ENCODE data around the gene GARS1.

GARS1 gene

DNA sequence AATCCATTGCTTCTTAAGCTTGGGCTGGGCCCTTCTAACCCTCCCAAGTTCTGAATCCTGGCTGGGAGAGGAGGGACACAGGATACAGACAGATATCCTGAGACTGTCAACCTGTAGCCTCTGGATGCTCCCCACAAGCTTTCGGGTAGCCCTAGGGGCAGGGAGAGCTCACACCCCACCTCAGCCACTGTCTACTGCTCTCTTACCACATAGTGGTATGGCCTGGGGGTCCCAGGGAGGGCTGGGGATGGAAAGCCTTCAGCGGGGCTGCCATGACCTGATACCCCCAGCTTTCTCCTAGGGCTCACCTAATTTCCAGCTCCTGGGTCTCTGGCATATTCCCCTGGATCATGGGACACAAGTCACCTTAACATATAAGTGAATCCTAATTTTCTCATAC lies 62.5 kb downstream of the GARS1 start:
- DNase-seq, result no peak

DNA sequence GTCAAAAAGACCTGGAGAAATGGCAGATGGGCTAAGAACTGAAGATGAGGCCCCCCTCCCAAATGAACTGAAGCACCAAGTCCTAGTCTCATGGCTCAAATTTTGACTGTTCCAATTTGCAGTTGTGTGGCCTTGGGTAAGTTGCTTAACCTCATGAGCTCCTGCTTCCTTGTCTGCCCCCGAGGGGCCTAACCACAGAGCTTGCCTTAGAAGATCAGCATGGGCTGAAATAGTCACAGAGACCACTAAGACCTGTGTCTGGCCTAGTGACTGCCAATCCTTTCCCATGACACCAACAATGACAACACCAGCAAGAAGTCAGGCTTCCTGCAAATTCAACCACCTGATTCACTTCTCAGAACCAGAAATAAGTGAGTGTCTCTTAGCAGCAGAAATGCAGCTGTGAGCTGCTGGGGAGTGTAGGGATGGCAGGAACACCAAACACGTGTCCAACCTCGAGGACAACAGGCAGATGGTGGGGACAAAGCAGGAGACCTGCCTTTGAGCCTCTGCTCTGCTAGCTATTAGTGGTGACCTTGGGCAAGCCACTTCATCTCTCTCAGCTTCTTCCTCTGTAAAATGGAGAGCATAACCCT lies 63.9 kb downstream of the GARS1 start:
- no peak for DNase-seq

DNA sequence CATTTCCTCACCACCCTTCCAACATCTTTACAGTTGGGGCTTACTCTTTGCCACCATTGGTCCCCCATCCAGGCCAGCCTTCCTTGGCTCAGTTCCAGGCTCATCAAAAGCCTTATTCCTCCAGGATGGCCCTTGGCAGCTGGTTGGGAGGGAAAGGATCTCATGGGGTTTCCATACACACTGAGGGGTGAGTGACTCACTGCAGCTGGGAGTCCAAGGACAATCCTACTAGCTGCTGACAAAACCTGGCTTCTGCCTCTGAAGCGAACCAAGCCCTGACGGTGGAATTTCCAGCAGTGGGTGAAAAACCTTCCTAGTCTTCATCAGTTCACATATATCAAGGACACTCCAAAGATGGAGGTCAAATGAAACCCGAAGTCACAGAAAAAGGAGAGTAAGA lies 64.6 kb downstream of the GARS1 start:
- DNase-seq, result no peak

DNA sequence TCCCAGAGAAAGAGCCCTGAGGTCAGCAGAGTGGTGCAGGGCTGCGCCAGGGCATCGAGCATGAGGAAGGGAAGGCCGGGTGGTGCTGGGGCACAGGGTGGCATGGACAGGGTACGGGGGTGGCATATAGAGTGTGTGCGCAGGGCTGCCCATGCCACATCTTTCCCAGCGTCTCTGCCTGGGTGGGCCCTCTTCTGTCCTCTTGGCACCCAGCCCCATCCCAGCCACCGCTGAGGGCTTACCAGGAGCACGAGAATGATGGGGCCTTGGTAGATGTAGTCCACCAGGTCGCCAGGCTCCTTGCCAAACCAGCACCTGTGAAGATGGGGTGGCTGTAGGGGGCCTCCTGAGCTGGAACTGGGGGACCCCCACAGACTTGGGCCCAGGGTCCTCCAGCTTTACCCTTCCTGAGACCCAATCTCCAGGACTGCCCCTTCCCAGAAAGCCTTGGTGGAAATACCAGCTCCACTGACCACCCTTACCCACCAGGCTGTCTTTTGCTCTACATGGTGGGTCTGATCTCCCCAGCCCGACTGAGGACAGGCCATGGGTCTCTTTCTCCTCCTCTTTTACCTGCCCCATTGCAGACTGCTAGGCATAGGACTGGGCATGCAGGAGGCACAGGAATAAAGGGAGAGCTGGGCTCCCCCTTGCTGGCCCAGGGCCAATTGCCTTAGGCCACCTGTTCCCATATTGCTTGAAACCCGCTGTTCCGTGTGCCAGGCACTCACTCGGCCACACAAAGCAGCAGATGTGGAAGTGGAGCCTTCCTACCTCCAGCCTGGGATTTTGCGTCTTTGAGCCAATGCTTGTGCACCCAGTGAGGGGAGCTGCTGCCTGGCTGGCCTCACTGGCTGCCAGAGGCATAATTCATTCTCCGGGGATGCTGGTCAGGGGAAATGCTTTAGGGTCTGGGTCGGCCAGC lies 65.9 kb downstream of the GARS1 start:
- DNase-seq, result no peak

DNA sequence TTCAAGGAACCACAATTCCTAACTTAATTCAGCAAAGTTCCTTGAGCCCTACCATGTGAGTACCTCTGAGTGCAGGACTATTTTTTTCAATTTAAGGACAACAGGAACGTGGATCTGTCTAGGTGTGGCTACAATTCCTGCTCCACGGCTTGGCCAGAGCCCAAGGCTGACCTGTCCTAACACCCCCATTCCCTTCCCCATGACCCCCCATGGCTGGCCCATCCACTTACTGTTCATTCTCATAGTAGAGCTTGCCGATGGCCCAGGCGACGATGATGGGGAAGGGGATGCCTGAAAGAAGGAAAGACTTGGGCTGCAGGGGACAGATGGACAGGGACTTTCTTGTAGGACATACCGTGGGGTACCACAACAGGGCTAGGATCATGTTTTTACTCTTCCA lies 67.2 kb downstream of the GARS1 start:
- no peak for DNase-seq

DNA sequence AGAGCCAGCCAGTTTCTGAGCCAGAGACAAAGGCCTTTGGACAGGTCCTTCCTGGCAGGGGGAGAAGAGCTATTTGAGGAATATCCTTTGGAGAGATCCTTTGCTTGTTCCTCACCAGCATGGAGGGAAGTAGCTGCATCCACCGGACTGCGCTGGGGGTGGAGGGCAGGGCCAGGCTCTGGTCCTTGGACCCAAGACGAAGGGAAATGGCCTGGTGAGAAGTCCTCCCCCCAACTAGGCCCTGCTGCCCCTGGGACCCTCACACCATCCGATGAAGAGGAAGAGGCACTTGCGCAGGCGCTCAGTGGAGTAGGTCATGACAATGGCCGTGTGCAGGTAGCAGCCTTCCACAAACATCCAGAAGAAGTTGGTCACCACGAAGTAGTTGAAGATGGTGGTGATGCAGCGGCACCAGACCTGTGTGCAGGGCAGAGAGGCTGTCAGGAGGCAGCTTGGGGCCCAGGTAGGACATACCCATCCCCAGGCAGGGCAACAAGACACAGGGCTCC lies 67.8 kb downstream of the GARS1 start:
- DNase-seq, result no peak

DNA sequence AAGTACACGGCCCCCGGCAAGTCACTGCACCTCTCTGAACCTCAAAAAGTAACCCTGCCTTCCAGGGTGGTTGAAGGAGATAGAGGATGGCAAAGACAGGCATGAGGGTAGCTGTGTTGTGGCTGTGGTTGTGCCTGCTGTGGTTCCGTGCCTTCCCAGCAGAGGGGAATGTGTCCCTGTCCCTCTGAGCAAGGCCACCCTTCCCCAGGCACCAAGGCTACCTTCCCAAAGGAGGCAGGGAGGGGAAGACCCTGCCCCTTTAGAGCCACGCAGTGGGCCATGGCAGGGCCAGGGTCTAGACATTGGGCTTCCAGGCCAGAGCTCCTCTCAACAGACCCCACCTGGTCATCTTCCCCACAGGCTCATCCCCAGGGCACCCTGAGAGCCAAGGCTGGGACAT lies 68.7 kb downstream of the GARS1 start:
- no peak for DNase-seq

DNA sequence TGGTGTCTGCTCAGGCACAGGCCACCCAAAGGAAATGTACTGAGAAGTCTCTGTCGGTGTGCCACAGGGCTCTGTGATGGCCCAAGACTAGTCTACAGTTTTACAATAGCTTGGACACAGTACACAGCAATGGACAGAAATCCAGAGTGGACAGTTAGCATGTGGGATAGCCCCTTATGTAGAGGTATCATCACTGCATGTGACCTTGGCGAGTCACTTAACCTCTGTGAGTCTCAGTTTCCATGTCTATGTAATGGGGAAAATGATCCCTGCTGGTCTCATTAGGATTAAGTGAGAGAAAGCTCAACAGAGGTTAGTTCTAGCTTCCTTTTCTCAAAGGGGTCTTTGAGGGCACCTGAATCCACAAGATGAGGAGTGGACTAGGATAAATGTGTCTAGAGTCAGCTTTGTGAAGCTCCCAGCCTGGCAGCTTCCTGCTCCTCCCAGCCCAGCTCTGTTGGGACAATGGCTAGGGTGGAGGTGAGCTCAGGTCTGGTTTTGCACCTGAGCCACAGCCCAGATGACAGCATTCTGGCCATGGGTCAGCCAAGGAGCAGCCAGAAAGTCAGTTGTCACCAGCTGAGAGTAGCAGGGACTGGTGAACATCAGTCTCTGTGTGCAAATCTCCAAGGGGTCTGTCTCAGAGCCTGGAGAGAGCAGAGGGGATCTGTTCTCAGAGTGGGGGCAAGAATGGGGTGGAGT lies 69.7 kb downstream of the GARS1 start:
- DNase-seq, result no peak

DNA sequence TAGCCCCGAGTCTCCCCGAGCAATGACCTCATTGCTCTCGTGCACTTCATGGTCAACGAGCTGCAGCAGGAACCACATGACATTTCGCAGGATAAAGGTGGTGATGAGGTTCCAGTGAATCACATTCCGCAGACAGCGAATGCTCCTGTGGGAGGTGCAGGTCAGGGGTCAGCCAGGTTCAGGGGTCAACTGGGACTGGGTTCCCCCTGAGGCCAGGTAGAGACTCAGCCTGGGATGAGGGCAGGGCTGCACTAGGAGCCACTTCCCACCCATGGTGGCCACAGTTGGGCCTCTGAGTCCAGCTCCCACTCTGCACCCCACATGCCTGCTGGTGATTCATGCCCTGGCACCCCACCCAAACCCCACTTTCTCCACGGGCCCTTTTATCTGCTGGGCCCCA lies 70.4 kb downstream of the GARS1 start:
- DNase-seq, result no peak

DNA sequence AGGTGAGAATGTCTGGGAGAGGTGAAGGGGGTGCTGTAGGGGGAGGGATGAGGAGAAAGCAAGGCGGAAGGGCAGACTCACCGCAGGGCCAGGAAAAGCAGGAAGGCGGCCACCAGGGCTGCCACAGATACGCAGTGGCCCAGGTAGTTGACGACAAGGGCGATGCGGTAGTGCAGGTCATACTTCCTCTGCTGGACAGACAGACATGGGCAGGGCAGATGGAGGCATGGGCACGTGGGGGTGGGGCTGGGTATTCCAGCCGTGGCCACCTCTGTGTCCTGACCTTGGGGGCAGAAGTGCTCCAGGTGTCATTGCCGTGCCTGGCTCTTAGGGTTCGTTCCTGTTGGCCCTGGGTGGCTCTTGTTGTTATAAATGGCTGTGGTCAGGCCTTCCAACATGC lies 70.8 kb downstream of the GARS1 start:
- no peak for DNase-seq

DNA sequence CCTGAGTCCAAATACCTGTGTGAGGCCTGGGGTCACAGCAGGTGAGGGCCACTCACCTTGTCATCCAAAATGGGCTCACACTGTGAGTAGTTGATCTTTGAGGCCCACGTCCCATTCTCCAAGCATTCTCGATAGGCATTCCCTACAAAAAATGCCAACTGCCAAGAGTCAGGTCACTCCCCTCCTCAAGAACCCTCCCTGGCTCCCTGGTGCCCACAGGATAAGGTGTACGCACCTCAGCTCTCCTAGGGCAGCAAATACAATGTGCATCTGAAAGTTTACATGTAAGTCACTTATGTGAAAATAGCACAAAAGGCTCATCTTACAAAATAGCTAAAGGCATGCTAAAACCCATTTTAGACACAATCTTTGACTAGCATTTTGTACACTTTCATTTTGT lies 72.5 kb downstream of the GARS1 start:
- DNase-seq, result no peak

DNA sequence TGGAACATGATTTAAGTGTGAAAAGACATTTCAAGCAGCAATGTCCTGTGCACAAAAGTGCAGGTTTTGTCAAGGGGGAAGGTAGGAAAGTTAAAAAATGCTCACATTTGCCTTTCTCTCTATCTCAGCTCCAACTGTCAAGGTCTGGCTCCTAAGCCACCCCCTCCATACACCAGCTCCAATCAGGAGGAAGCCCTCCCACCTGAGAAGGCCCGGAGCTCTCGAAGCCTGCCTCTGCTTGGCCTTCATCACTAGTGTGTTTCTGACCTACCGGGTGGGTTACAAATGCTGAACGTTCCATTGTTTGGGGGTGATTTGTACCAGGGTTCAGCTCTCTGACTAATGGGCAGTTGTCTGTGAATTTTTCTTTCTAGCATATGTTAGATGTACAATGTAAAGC lies 73.4 kb downstream of the GARS1 start:
- DNase-seq, result no peak

DNA sequence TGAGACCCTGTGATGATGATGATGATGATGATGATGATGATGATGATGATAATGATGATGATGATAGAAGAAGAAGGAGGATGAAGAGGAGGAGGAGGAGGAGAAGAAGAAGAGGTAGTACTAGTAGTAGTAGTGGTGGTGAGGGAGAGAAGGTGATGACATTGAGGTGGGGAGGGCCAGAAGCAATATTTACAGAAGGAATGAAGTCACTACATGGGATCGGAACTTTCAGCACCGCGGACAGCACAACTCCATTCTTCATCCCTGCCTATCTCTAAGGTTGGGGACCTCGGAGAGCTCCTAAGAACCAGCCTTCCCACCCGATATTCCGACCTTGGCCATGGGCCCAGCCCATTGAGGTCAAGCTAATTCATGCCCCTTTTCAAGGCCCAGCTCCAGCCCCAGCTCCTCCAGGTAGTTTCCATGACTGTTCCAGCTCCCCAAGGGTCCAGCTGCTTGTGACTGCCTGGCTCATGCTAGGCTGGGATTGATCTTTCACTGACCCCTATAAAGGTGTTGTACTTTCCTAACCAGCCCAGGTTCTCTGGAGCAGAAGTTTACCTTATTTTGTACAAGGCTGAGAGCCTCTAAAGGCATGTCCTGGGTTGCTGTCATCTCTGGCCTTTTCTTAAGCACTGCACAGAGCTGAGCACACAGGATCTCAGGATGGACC lies 77.3 kb downstream of the GARS1 start:
- no peak for DNase-seq

DNA sequence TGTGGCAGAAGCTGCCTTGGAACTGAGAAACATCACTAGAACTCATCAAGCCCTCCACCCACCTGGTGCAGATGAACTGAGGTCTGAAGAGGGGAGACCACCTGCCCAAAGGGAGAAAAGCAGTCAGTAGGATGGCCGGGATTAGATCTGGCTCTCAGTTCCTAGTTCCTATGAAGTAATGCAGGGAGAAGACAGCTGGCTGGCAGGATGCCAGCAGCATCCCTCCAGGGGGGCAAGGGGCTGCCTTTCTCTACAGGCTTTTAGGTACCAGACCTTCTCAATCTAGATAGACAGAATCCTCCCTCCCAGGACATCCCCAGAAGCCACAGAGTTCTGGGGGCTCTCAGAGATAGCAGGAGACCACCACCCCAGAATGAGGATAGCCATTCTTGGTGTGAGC lies 79.7 kb downstream of the GARS1 start:
- no peak for DNase-seq

DNA sequence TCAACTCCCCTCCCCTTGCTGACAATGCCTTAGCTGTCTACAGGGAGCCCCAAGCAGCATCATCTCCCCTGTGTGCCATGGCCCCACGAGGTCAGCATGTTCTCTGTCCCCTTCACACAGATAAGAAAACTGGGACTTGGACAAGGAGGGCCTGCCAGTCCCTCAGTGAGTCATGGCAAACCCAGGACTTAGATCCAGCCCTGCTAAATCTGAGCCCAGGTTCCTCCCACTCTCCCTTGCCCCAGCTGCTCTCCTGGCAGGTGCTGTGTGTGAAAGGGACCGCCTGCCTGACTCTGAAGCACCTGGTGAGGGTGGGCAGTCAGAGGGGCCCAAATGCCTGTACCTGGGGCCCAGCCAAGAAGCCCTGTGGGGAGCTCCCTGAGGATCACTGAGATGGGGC lies 80.2 kb downstream of the GARS1 start:
- no peak for DNase-seq

DNA sequence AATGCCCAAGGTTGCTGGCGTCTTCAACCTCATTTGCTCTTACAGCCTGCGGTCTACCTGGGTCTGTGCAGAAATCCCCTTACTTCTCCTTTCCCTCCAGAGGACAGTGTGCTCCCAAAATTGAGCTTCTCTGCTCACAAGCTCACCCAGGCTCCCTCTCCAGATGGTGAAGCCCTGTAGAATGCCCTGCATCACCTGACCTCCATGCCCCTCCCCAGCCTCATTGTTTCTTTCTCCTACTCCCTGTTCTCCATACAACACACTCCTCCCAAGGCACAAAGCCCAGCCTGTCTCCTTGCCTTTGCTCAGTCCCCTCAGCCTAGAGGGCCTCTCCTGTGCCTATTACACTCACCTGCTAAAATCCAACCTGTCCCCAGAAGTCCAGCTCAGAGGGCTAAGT lies 84.1 kb downstream of the GARS1 start:
- no peak for DNase-seq

DNA sequence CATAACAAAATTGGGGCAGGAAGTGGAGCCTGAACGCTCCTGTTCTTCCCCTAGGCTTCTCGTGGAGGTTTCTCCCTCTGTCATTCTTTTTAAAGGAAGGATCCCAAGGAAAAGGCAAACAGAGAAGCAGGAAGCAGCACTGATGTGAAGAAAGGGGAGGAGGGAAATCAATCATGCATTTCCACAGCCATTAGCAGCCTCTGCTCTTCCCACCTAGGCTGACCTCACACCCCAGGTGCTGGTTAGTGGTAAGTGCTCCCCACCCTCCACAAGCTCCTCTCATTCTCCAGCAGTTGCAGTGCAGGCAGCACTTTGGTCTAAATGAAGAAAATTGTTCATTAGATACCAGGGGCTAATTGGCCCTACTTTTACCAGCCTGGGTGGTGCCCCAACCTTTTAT lies 85.0 kb downstream of the GARS1 start:
- DNase-seq, result no peak

DNA sequence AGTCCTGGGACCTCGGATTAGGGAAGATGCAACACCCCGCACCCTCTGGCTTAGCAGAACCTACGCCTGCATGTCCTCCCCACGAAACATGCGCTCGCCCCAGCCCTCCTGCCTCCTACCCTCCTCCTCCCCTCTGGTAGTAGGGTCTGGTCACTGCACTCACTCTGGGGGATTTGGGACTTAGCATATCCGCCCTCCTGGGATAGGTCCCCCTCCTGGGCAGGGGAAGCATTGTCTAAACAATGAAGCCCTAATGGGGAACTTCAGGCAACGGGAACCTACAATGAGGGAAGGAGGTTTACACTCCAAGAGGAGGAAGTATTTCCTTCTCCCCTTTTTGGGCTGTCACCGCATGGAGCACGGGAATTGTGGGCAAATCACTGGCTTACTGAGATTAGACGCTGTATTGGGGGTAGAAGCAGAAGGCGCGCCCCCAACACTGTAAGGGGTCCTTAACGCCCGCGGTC lies 86.7 kb downstream of the GARS1 start:
- DNase-seq, result no peak

DNA sequence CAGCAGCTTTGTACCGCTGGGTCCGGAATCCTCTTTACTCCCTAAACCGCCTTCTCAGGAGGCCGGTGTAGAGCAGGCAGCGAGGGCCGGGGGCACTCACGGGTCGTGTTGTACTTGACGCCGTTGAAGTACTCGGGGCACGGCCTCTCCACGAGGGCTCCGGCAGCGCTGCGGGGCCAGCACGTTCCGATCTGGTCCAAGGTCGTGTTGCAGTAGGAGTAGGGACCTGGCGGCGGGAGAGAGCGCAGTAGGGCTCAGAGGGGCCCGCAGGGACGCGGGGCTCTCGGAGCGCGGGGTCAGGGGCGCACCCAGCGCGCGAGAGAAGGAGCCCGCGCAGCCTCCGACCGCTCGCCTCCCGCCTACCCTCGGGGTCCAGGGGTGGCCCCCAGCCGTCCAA lies 87.1 kb downstream of the GARS1 start:
- DNase-seq, result no peak

DNA sequence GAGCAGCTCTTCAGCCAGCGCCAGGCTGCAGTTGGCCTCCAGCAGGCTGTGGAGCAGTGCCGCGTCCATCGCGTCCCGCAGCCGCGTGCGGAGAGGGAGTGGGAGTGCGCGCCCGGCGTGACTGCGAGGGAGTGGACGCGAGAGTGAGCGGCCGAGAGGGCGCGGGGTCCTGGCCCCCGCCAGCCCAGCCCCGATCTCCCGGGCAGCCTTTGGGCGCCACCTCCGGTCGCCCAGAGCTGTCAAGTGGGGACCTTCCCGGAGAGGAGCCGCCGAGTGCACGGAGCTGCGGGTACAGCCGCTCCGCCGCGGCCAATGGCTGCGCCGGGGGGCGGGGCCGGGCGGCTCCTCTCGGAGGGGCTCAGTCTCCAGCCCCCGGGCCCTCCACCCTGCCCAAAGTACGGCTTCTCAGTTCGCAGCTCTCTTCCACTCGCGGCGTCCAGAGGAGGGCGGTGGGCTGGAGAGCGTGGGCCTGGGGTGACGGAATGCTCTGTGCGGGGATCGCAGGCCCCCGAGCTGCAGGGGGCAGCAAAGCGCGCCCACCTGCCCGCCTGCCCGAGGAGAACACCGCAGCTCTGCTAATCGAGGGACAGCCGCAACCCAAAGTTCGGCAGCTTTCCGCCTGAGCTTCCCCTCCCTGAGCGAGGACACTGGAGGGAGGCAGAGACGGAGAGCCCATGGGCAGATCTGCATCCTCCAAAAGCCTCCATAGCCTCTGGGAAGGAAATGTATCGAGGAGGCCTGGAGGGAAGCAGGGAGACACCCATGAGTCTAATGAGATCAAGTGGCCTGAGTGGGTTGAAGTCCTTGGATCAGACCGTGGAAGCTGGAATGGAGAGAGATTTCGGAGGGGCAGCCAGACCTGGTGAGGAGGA lies 87.8 kb downstream of the GARS1 start, which contains the start of gene CRHR2:
Gene CRHR2, minus strand, starts transcription at position 245 of the 872 bp plus-strand sequence. Its CDS starts 176 bp downstream, at position 69.
- no peak for DNase-seq

DNA sequence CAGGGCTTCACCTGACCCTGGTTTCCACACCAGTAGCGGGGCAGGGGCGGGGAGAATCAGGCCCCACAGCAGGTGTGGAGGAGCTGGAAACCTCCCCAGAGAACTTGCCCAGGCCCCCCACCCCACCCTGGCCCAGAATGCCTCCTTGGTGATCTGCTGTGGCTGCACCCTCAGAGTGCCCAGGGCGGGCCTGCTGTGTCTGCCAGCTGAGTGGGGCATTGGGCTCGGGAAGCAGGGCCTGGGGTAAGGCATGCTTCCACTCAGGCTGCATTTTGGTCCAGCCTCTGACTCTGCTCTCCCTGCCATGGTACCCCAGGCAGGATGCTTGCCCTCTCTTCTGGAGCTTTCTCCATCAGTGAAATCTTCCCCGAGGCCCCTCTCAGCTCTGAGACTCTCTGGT lies 88.6 kb downstream of the GARS1 start:
- DNase-seq, result no peak
